ENCODE results near the gene FNDC7. TPM values are rescaled to one million over a fixed set of nuclear protein-coding genes. Genes with fewer than 3 reads are reported as not detected.
"Not testable (repeated sequence)": the region's sequence is repeated elsewhere in the genome, so short reads cannot be mapped to it uniquely, and the experiment has no call there.

The FNDC7 gene
- total RNA-seq, 6 experiments from 2014 or later, result 0.08 TPM; not detected in 5

- no peak overlapping the region for H3K4me3 Mint-ChIP-seq
- no peak for TF ChIP-seq CTCF (IDR thresholded peaks at IDR 0.05)
- H3K4me1 Mint-ChIP-seq (ENCODE audit: low read depth), result no peaks in the 10 kb centered on the region
- peaks cover 45% of the 10 kb centered on the region for H3K36me3 Mint-ChIP-seq (ENCODE audit: low read depth)
- peaks cover 29% of the 10 kb centered on the region for H3K9me3 Mint-ChIP-seq
- DNase-seq, result no peak
- H3K27ac Mint-ChIP-seq, result no peak overlapping the region
- peaks cover 1% of the 10 kb centered on the region for H3K27me3 Mint-ChIP-seq (ENCODE audit: insufficient read depth)
Observed at GRCh38 chr1:108780937-108781574, 68.3 kb downstream of the FNDC7 start.

GRCh38 chr1:108781575-108781944 is 68.9 kb downstream of the FNDC7 start:
- not testable (repeated sequence) for H3K4me3 Mint-ChIP-seq; H3K27ac Mint-ChIP-seq; DNase-seq; H3K27me3 Mint-ChIP-seq (ENCODE audit: insufficient read depth); H3K4me1 Mint-ChIP-seq (ENCODE audit: low read depth)
- Mint-ChIP-seq H3K9me3 (peaks cover 29% of the 10 kb centered on the region), H3K36me3 (ENCODE audit: low read depth) (peaks cover 50% of the 10 kb centered on the region)

GRCh38 chr1:108785264-108785663 is 72.6 kb downstream of the FNDC7 start:
- Mint-ChIP-seq H3K27me3 (ENCODE audit: insufficient read depth) (peaks cover 1% of the 10 kb centered on the region), H3K4me3 (no peak overlapping the region), H3K27ac (no peak overlapping the region), H3K36me3 (ENCODE audit: low read depth) (peaks cover 73% of the 10 kb centered on the region), H3K9me3 (peaks cover 29% of the 10 kb centered on the region), H3K4me1 (ENCODE audit: low read depth) (no peaks in the 10 kb centered on the region)
- DNase-seq, result no peak
- TF ChIP-seq CTCF (IDR thresholded peaks at IDR 0.05), result no peak

GRCh38 chr1:108785880-108786279 is 73.2 kb downstream of the FNDC7 start:
- no peaks in the 10 kb centered on the region for H3K4me1 Mint-ChIP-seq (ENCODE audit: low read depth)
- DNase-seq, result no peak
- no peak overlapping the region for H3K4me3 Mint-ChIP-seq
- H3K27ac Mint-ChIP-seq, result no peak overlapping the region
- H3K36me3 Mint-ChIP-seq (ENCODE audit: low read depth), result peaks cover 79% of the 10 kb centered on the region
- peaks cover 29% of the 10 kb centered on the region for H3K9me3 Mint-ChIP-seq
- no peak for TF ChIP-seq CTCF (IDR thresholded peaks at IDR 0.05)
- peaks cover 1% of the 10 kb centered on the region for H3K27me3 Mint-ChIP-seq (ENCODE audit: insufficient read depth)

GRCh38 chr1:108791790-108792189 is 79.1 kb downstream of the FNDC7 start:
- Mint-ChIP-seq H3K4me3 (no peak overlapping the region), H3K4me1 (ENCODE audit: low read depth) (no peaks in the 10 kb centered on the region), H3K27me3 (ENCODE audit: insufficient read depth) (no peaks in the 10 kb centered on the region), H3K9me3 (peaks cover 15% of the 10 kb centered on the region), H3K27ac (no peak overlapping the region), H3K36me3 (ENCODE audit: low read depth) (peaks cover 62% of the 10 kb centered on the region)
- DNase-seq, result no peak
- TF ChIP-seq CTCF (IDR thresholded peaks at IDR 0.05), result no peak

Other genes with a start within 250 kb of the FNDC7 start
- gene EEIG2, start 152.8 kb upstream of the FNDC7 start, total RNA-seq (2021; fragmentation: NEBNext Ultra II Directional; extraction: Animal tissue kit (Norgen Biotek cat#: 25700)), result 1 to 10 TPM; 3.3 to 5.2 (median 4.5) TPM
- 1 to 10 TPM in 2 of 6 experiments, under 1 TPM in 4; 0.37 to 2.7 (median 0.45) TPM for gene HENMT1, start 51.8 kb upstream of the FNDC7 start, total RNA-seq (2021; fragmentation: NEBNext Ultra II Directional; extraction: Animal tissue kit (Norgen Biotek cat#: 25700))
- 10 to 100 TPM; 19.9 to 24.1 (median 23.7) TPM for gene PRPF38B, start 20.6 kb upstream of the FNDC7 start, total RNA-seq (2021; fragmentation: NEBNext Ultra II Directional; extraction: Animal tissue kit (Norgen Biotek cat#: 25700))
- 10 to 100 TPM; 42.2 to 44.6 (median 43.5) TPM for gene STXBP3, start 33.8 kb downstream of the FNDC7 start, total RNA-seq (2021; fragmentation: NEBNext Ultra II Directional; extraction: Animal tissue kit (Norgen Biotek cat#: 25700))
- gene AKNAD1, start 144.2 kb downstream of the FNDC7 start, total RNA-seq (2021; fragmentation: NEBNext Ultra II Directional; extraction: Animal tissue kit (Norgen Biotek cat#: 25700)), result under 1 TPM in 2 of 6 experiments, not detected in 4; 0.39 to 0.57 TPM
- 10 to 100 TPM; 10.3 to 21.8 (median 19.0) TPM for gene GPSM2, start 164.1 kb downstream of the FNDC7 start, total RNA-seq (2021; fragmentation: NEBNext Ultra II Directional; extraction: Animal tissue kit (Norgen Biotek cat#: 25700))